Measurements from ENCODE around the gene VGLL4.

Gene VGLL4

GRCh38 chr3:11564577-11565001 is 79.1 kb downstream of the VGLL4 start:
- no peak for TF ChIP-seq CTCF (conservative IDR thresholded peaks at IDR 0.05; ENCODE audit: control insufficient read depth, insufficient read depth, low read depth, low read length)
- no peak for DNase-seq (ENCODE audit: low read depth)

GRCh38 chr3:11563865-11564185 is 79.9 kb downstream of the VGLL4 start:
- DNase-seq (ENCODE audit: low read depth): no peak
- TF ChIP-seq CTCF (conservative IDR thresholded peaks at IDR 0.05; ENCODE audit: control insufficient read depth, insufficient read depth, low read depth, low read length): no peak
- H3K4me3 ChIP-seq (ENCODE audit: control insufficient read depth, low read depth, low read length): no peak overlapping the region

More at GRCh38 chr3:11564577-11565001, 79.1 kb downstream of the VGLL4 start:
- no peak overlapping the region for H3K4me3 ChIP-seq (ENCODE audit: control insufficient read depth, low read depth, low read length)

- no peak for TF ChIP-seq CTCF (conservative IDR thresholded peaks at IDR 0.05; ENCODE audit: control insufficient read depth, insufficient read depth, low read depth, low read length)
- DNase-seq (ENCODE audit: low read depth): no peak
- H3K4me3 ChIP-seq (ENCODE audit: control insufficient read depth, low read depth, low read length): no peak overlapping the region
These were observed 80.4 kb downstream of the VGLL4 start for GRCh38 chr3:11563159-11563864.

- no peak for TF ChIP-seq CTCF (conservative IDR thresholded peaks at IDR 0.05; ENCODE audit: control insufficient read depth, insufficient read depth, low read depth, low read length)
- no peak overlapping the region for H3K4me3 ChIP-seq (ENCODE audit: control insufficient read depth, low read depth, low read length)
- no peak for DNase-seq (ENCODE audit: low read depth)
These were observed 81.3 kb downstream of the VGLL4 start for GRCh38 chr3:11562277-11562881.

GRCh38 chr3:11560746-11561145 is 83.0 kb downstream of the VGLL4 start:
- DNase-seq (ENCODE audit: low read depth): no peak
- H3K4me3 ChIP-seq (ENCODE audit: control insufficient read depth, low read depth, low read length): no peak overlapping the region
- TF ChIP-seq CTCF (conservative IDR thresholded peaks at IDR 0.05; ENCODE audit: control insufficient read depth, insufficient read depth, low read depth, low read length): no peak

- TF ChIP-seq CTCF (conservative IDR thresholded peaks at IDR 0.05; ENCODE audit: control insufficient read depth, insufficient read depth, low read depth, low read length): no peak
- DNase-seq (ENCODE audit: low read depth): no peak
- H3K4me3 ChIP-seq (ENCODE audit: control insufficient read depth, low read depth, low read length): no peak overlapping the region
These were observed 83.7 kb downstream of the VGLL4 start for GRCh38 chr3:11559816-11560633.

Measured in fibroblast of mammary gland (primary cell).